CD4-positive, CD25-positive, alpha-beta regulatory T cell (primary cell): ENCODE data around the gene MEI4. TPM values are rescaled to one million over a fixed set of nuclear protein-coding genes. Genes with fewer than 3 reads are reported as not detected.

Experiments used
- ATAC-seq, 2 donors: fragments of 150-1000 bp; cut with Tn5 transposase; one replicate each; pipeline ENCODE4 v1.10.0; 2021; ENCODE audit warnings: low read depth in 2 of 2, moderate number of reproducible peaks in 2 of 2, moderate library complexity in 1 of 2
- DNase-seq, 3 donors: peaks; one replicate each; pipeline versions ENCODE4 v3.0.0 to v3.0.0-alpha.2; 2012 to 2022; ENCODE audit warnings: mixed read lengths in 1 of 3
- H3K27ac ChIP-seq: one replicate; pipeline ENCODE4 v1.7.0; 2013; ENCODE audit warnings: mild to moderate bottlenecking, low read length; ENCODE audit not compliant: insufficient read depth, poor library complexity, severe bottlenecking
- H3K27me3 ChIP-seq: one replicate; pipeline ENCODE4 v1.7.0; 2013; ENCODE audit warnings: low read length; ENCODE audit not compliant: control insufficient read depth, insufficient read depth
- H3K36me3 ChIP-seq: one replicate; pipeline ENCODE4 v1.7.0; 2013; ENCODE audit warnings: mild to moderate bottlenecking, low read length, moderate library complexity; ENCODE audit not compliant: control insufficient read depth, insufficient read depth
- H3K4me1 ChIP-seq: 2 replicates; pipeline ENCODE4 v1.7.0; 2013; ENCODE audit warnings: mild to moderate bottlenecking, low read length; ENCODE audit not compliant: insufficient read depth, control insufficient read depth, poor library complexity, severe bottlenecking
- H3K4me3 ChIP-seq: one replicate; pipeline ENCODE4 v1.7.0; 2013; ENCODE audit warnings: low read depth, mild to moderate bottlenecking, low read length, moderate library complexity
- H3K9me3 ChIP-seq, 2 experiments: 1 replicate in 1 of 2; 2 replicates in 1 of 2; pipeline ENCODE4 v1.7.0; 2013; ENCODE audit warnings: low read length in 2 of 2, mild to moderate bottlenecking in 1 of 2, moderate library complexity in 1 of 2; ENCODE audit not compliant: control insufficient read depth in 2 of 2
- H3K27ac Mint-ChIP-seq, 3 donors: one replicate each; pipeline ENCODE4 v1.8.0; 2020 to 2022; ENCODE audit warnings: mild to moderate bottlenecking in 3 of 3, mixed read lengths in 3 of 3, moderate library complexity in 2 of 3
- H3K27me3 Mint-ChIP-seq: one replicate; pipeline ENCODE4 v1.8.0; 2022; ENCODE audit warnings: mild to moderate bottlenecking, mixed read lengths
- H3K36me3 Mint-ChIP-seq: one replicate; pipeline ENCODE4 v1.8.0; 2020; ENCODE audit warnings: mixed read lengths
- H3K4me1 Mint-ChIP-seq, 4 donors: one replicate each; pipeline ENCODE4 v1.8.0; 2020 to 2022; ENCODE audit warnings: mixed read lengths in 4 of 4, mild to moderate bottlenecking in 1 of 4
- H3K4me3 Mint-ChIP-seq, 4 donors: one replicate each; pipeline ENCODE4 v1.8.0; 2020 to 2022; ENCODE audit warnings: mild to moderate bottlenecking in 4 of 4, mixed read lengths in 4 of 4, moderate library complexity in 3 of 4
- H3K9me3 Mint-ChIP-seq, 7 donors: one replicate each; pipeline ENCODE4 v1.8.0; 2020 to 2022; ENCODE audit warnings: mixed read lengths in 7 of 7, mild to moderate bottlenecking in 3 of 7, moderate library complexity in 2 of 7
- polyA plus RNA-seq, 4 donors: library from polyadenylated mRNA; unstranded; fragments of 300-500 nt; fragmentation: Illumina TruSeq; gene quantifications; one replicate each; pipeline ENCODE4 v1.2.3, GENCODE V29; 2021
- total RNA-seq: library from RNA; stranded (reverse); gene quantifications from one replicate; pipeline ENCODE4 v1.2.3, GENCODE V29; 2022

The MEI4 gene
- total and polyA plus RNA-seq, 5 donors from 2014 or later = not detected

GRCh38 chr6:77630014-77630413, 22.8 kb upstream of the MEI4 start:
- Histone ChIP-seq H3K4me3 (no peak overlapping the region), H3K4me1 (no peaks in the 10 kb centered on the region), H3K27me3 (no peaks in the 10 kb centered on the region), H3K27ac (no peak overlapping the region), H3K36me3 (no peaks in the 10 kb centered on the region), H3K9me3 (no peaks in the 10 kb centered on the region)
- Mint-ChIP-seq H3K27me3 (no peaks in the 10 kb centered on the region), H3K9me3 (peaks cover 5 to 15% (median 10%) of the 10 kb centered on the region in 7 donors), H3K27ac (no peak overlapping the region), H3K4me3 (no peak overlapping the region), H3K36me3 (no peaks in the 10 kb centered on the region), H3K4me1 (no peaks in the 10 kb centered on the region)
- ATAC-seq (no peak), DNase-seq (no peak)

GRCh38 chr6:77633471-77633870, 19.4 kb upstream of the MEI4 start:
- Histone ChIP-seq H3K27me3 (no peaks in the 10 kb centered on the region), H3K27ac (no peak overlapping the region), H3K4me3 (no peak overlapping the region), H3K36me3 (no peaks in the 10 kb centered on the region), H3K9me3 (no peaks in the 10 kb centered on the region), H3K4me1 (no peaks in the 10 kb centered on the region)
- DNase-seq (no peak), ATAC-seq (no peak)
- no peaks in the 10 kb centered on the region for H3K4me1 Mint-ChIP-seq
- peaks cover 0 to 11% (median 3%) of the 10 kb centered on the region in 7 donors for H3K9me3 Mint-ChIP-seq
- H3K36me3 Mint-ChIP-seq = no peaks in the 10 kb centered on the region
- H3K27me3 Mint-ChIP-seq = no peaks in the 10 kb centered on the region
- no peak overlapping the region for H3K27ac Mint-ChIP-seq
- no peak overlapping the region for H3K4me3 Mint-ChIP-seq

GRCh38 chr6:77633993-77634715, 18.7 kb upstream of the MEI4 start:
- ATAC-seq (no peak), DNase-seq (no peak)
- Histone ChIP-seq H3K27me3 (no peaks in the 10 kb centered on the region), H3K4me3 (no peak overlapping the region), H3K27ac (no peak overlapping the region), H3K4me1 (no peaks in the 10 kb centered on the region), H3K36me3 (no peaks in the 10 kb centered on the region), H3K9me3 (no peaks in the 10 kb centered on the region)
- H3K9me3 Mint-ChIP-seq = peaks cover 0 to 10% (median 3%) of the 10 kb centered on the region in 7 donors
- H3K4me3 Mint-ChIP-seq = no peak overlapping the region
- no peaks in the 10 kb centered on the region for H3K4me1 Mint-ChIP-seq
- H3K27me3 Mint-ChIP-seq = no peaks in the 10 kb centered on the region
- H3K27ac Mint-ChIP-seq = no peak overlapping the region
- H3K36me3 Mint-ChIP-seq = no peaks in the 10 kb centered on the region

GRCh38 chr6:77638129-77638830, 14.6 kb upstream of the MEI4 start:
- no peaks in the 10 kb centered on the region for H3K36me3 ChIP-seq

GRCh38 chr6:77644102-77644705, 8.6 kb upstream of the MEI4 start:
- no peak for DNase-seq
- peaks cover 3% of the 10 kb centered on the region for H3K27me3 ChIP-seq
- Mint-ChIP-seq H3K36me3 (no peaks in the 10 kb centered on the region), H3K27me3 (peaks cover 4% of the 10 kb centered on the region), H3K27ac (no peak overlapping the region), H3K4me3 (no peak overlapping the region), H3K4me1 (no peaks in the 10 kb centered on the region), H3K9me3 (peaks cover 0 to 17% (median 7%) of the 10 kb centered on the region in 7 donors)
- H3K36me3 ChIP-seq = no peaks in the 10 kb centered on the region
- H3K4me3 ChIP-seq = no peak overlapping the region
- no peaks in the 10 kb centered on the region for H3K4me1 ChIP-seq
- no peak for ATAC-seq
- no peaks in the 10 kb centered on the region for H3K9me3 ChIP-seq
- H3K27ac ChIP-seq = no peak overlapping the region

More at GRCh38 chr6:77638129-77638830, 14.6 kb upstream of the MEI4 start:
- H3K36me3 Mint-ChIP-seq = no peaks in the 10 kb centered on the region
- H3K4me1 ChIP-seq = no peaks in the 10 kb centered on the region
- H3K9me3 Mint-ChIP-seq = peaks cover 0 to 17% (median 8%) of the 10 kb centered on the region in 7 donors
- H3K27me3 Mint-ChIP-seq = no peaks in the 10 kb centered on the region
- H3K4me1 Mint-ChIP-seq = no peaks in the 10 kb centered on the region
- H3K4me3 Mint-ChIP-seq = no peak overlapping the region
- no peak overlapping the region for H3K27ac ChIP-seq
- H3K9me3 ChIP-seq = no peaks in the 10 kb centered on the region
- H3K27ac Mint-ChIP-seq = peak overlapping the region in 1 of 3 donors; percentile 29
- H3K27me3 ChIP-seq = no peaks in the 10 kb centered on the region
- no peak overlapping the region for H3K4me3 ChIP-seq
- DNase-seq = no peak
- no peak for ATAC-seq

GRCh38 chr6:77650098-77650663, 2.7 kb upstream of the MEI4 start:
- Mint-ChIP-seq H3K27me3 (peaks cover 8% of the 10 kb centered on the region), H3K9me3 (peaks cover 2 to 8% (median 7%) of the 10 kb centered on the region in 7 donors), H3K27ac (no peak overlapping the region), H3K4me3 (no peak overlapping the region), H3K4me1 (no peaks in the 10 kb centered on the region), H3K36me3 (no peaks in the 10 kb centered on the region)
- DNase-seq = peak in 1 of 3 donors; percentile 0
- no peak overlapping the region for H3K4me3 ChIP-seq
- H3K36me3 ChIP-seq = no peaks in the 10 kb centered on the region
- no peaks in the 10 kb centered on the region for H3K9me3 ChIP-seq
- ATAC-seq = no peak
- peaks cover 3% of the 10 kb centered on the region for H3K27me3 ChIP-seq
- no peak overlapping the region for H3K27ac ChIP-seq
- H3K4me1 ChIP-seq = no peaks in the 10 kb centered on the region

GRCh38 chr6:77653816-77654215, 977 bp downstream of the MEI4 start:
- Mint-ChIP-seq H3K27me3 (peaks cover 5% of the 10 kb centered on the region), H3K9me3 (peaks cover 6 to 15% (median 7%) of the 10 kb centered on the region in 7 donors), H3K27ac (no peak overlapping the region), H3K4me1 (no peaks in the 10 kb centered on the region), H3K36me3 (no peaks in the 10 kb centered on the region), H3K4me3 (no peak overlapping the region)
- Histone ChIP-seq H3K9me3 (no peaks in the 10 kb centered on the region), H3K4me3 (no peak overlapping the region), H3K36me3 (no peaks in the 10 kb centered on the region), H3K4me1 (no peaks in the 10 kb centered on the region), H3K27ac (no peak overlapping the region), H3K27me3 (peaks cover 3% of the 10 kb centered on the region)
- no peak for DNase-seq
- ATAC-seq = no peak
